ENCODE results near the gene LEKR1.

Gene LEKR1

DNA sequence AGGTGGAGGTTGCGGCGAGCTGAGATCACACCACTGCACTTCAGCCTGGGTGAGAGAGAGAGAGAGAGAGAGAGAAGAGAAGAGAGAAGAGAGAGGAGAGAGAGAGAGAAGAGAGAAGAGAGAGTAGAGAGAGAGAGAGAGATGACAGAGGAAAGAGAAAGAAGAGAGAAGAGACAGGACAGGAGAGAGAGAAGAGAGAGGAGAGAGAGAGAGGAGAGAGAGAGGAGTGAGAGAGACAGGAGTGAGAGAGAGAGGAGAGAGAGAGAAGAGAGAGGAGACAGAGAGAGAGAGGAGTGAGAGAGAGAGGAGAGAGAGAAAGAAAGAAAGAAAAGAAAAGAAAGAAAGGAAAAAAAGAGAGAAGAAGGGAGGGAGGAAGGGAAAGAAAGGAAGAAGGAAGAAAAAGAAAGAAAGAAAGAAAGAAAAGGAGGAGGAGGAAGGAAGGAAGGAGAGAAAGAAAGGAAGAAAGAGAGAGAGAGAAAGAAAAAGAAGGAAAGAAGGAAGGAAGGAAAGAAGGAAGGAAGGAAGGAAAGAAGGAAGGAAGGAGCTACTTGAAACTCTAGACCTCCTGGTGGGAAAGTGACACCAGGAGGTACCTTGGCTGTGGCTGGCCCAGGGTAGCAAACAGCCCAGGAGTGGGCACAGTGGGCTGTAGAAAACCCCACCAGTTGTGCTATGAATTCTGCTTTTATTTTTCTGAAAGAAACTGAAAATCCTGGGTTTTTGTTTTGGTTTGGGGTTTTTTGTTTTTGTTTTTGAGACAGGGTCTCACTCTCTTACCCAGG is 245.8 kb downstream of the LEKR1 start:
- DNase-seq (ENCODE audit: low read depth), result no peak
- TF ChIP-seq, protein P1, sequence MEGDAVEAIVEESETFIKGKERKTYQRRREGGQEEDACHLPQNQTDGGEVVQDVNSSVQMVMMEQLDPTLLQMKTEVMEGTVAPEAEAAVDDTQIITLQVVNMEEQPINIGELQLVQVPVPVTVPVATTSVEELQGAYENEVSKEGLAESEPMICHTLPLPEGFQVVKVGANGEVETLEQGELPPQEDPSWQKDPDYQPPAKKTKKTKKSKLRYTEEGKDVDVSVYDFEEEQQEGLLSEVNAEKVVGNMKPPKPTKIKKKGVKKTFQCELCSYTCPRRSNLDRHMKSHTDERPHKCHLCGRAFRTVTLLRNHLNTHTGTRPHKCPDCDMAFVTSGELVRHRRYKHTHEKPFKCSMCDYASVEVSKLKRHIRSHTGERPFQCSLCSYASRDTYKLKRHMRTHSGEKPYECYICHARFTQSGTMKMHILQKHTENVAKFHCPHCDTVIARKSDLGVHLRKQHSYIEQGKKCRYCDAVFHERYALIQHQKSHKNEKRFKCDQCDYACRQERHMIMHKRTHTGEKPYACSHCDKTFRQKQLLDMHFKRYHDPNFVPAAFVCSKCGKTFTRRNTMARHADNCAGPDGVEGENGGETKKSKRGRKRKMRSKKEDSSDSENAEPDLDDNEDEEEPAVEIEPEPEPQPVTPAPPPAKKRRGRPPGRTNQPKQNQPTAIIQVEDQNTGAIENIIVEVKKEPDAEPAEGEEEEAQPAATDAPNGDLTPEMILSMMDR (conservative IDR thresholded peaks at IDR 0.05; ENCODE audit: low read depth, low read length), result no peak
- no peak overlapping the region for H3K4me3 ChIP-seq (ENCODE audit: low read length)

DNA sequence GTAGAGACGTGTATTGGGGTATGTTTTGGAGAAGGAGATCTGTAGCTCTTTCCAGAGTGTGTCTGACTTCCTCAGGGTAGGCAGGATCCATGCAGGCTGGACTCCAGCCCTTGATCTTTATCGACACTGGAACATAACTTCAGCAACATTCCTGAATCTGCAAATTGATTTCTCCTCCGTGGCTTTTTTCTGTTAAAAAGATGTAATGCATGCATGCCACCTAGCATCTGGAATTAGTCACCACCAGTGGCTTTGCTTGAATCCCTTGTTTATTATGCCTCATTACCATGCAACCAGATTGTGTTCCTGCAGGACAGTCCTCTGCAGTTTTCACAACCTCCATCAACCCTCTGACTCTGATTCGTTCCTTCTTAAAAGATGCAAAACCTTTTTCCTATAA is 247.7 kb downstream of the LEKR1 start:
- H3K4me3 ChIP-seq (ENCODE audit: low read length), result no peak overlapping the region
- peak; percentile 46 for DNase-seq (ENCODE audit: low read depth)
- TF ChIP-seq, protein P1 (conservative IDR thresholded peaks at IDR 0.05; ENCODE audit: low read depth, low read length), result no peak

DNA sequence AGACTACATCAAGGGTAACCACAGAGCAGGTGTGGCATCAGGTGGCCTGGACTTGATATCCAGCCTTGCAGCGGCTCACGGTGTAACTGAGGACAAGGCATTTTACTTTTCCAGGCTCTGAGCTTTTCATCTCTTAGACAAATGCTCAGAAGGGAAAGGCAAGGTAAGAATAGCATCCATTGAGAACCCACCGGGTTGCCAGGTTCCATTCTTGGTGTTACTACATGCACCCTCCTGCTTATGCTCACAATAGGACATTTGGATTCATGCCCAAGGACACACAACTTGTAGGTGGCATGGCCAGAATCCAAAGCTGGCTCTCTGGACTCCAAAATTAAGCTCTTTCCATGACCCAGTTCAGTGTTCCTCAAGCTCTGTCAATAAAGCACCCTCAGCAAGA is 248.3 kb downstream of the LEKR1 start:
- DNase-seq (ENCODE audit: low read depth), result no peak
- H3K4me3 ChIP-seq (ENCODE audit: low read length), result no peak overlapping the region
- TF ChIP-seq, protein P1 (conservative IDR thresholded peaks at IDR 0.05; ENCODE audit: low read depth, low read length), result no peak

DNA sequence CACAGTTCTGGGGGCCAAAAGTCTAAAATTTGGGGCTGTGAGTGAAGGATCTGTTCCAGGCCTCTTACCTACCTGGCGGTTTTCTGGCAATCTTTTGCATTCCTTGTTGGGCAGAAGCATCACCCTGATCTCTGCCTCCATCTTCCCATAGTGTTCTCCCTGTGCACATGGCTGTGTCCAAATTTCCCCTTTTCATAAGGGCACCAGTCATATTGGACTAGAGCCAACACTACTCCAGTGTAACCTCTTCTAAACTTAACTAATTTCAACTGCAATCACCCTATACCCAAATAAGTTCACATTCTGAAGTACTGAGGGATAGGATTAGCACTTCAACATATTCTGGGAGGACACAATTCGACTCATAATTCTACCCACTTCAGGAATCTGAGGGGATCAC is 248.8 kb downstream of the LEKR1 start:
- no peak for DNase-seq (ENCODE audit: low read depth)
- no peak overlapping the region for H3K4me3 ChIP-seq (ENCODE audit: low read length)
- TF ChIP-seq, protein P1 (conservative IDR thresholded peaks at IDR 0.05; ENCODE audit: low read depth, low read length), result no peak

DNA sequence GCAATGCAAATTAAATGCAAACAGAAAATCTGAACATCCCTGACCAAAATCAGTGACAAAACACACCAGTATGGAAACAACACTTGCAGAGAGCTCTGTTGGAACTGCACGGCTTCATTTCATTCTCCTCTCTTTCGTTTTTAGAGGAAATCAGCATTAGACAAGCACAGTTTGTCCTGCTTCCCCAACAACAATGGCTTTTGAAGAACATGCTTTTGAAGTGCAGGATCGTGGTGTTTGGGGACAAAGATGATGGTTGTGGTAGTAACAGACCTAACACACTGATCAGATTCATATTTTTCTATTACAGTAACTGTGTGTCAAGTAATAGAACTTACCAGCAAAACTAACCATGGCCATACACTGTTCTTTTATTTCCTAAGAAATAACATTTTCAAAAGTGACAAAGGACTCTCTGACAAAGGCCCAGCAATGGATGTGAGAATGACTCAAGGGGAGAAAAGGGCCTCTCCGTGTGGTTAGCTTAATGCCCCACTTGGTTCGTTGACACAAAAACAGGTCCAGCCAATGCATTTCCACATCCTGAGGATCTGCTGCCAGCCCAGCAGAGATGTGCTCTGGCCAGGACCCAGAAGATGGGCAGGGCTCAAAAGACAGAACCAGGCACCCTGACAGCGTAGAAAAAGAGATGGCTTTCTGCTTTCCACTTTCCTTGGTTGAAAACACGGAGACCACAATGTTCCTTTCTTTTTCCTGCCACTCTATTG is 249.7 kb downstream of the LEKR1 start:
- no peak for DNase-seq (ENCODE audit: low read depth)
- TF ChIP-seq, protein P1 (conservative IDR thresholded peaks at IDR 0.05; ENCODE audit: low read depth, low read length), result no peak
- no peak overlapping the region for H3K4me3 ChIP-seq (ENCODE audit: low read length)

DNA sequence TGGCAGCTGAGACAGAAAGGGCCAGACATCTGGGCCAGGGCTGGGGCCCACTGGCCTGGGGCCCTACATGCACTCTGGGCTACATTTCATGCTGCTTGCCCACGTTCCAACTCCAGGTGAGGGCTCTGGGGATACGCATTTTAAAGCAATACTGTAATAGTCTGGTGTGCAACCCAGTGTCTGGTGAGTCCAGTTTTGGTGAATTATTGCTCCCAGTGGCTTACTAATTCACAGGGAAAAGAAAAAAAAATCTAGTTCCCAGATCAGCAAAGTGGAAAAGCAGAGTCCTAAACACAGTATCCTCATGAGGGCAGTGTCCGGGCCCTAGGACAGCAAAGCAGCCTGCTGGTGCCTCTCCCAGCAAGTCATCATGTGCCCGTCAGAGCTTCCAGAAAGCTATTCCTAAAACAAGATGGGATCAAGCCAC is 251.4 kb downstream of the LEKR1 start:
- TF ChIP-seq, protein P1 (conservative IDR thresholded peaks at IDR 0.05; ENCODE audit: low read depth, low read length), result no peak
- no peak overlapping the region for H3K4me3 ChIP-seq (ENCODE audit: low read length)
- no peak for DNase-seq (ENCODE audit: low read depth)
